Stimulated activated CD4-positive, alpha-beta T cell treated with anti-CD3 and anti-CD28 coated beads, Interleukin-4, amount 100 ng/mL, for 1 hour (primary cell): Measurements from ENCODE around the gene P4HA1.
"Not testable (repeated sequence)": the region's sequence is repeated elsewhere in the genome, so short reads cannot be mapped to it uniquely, and the experiment has no call there.

Experiments used
- DNase-seq: peaks from one replicate; pipeline ENCODE4 v3.0.0-alpha.2; 2020

The P4HA1 gene

GRCh38 chr10:73096449-73097304 is at the start of gene P4HA1:
Gene P4HA1 (minus strand): TSS chr10:73096866. CDS start chr10:73074883, 21,983 bp downstream.
- DNase-seq: peak; percentile 98

DNA sequence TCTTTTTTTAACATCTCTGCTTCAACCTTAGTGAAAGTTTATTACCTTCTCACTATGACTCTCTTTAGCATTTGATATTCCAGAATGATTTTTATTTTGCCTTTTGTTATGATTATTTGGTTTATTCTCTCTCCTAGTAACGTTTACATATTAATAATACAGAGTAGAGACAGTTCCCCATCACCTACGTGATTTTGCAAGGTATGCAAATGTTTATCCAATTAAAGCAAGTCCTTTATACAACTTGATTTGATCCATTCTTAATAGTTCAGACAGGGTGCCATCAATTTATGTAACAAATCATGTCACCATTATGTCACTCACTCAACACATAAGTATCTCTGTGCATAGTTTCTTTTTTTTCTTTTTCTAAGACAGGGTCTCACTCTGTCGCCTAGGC is 44.9 kb upstream of the P4HA1 start:
- no peak for DNase-seq

DNA sequence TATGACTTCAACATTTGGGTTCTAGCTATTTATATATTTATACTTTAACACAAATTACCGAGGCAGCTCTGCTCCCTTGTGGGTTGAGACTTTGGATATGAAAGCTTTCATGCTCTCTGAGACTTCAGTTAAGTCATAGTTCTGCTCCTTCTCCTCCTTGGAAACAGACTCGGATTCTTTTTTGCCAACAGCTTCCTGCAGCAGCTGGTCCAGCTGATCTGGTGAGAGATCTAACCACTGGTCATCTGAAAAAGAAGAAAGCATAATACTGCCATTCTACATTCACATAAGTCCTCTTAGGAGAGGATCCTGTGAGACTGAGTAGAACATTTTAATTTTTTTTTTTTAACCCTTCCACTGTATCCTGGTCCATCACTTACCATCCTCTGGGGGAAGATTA is 42.6 kb upstream of the P4HA1 start:
- DNase-seq: no peak

- no peak for DNase-seq
These were observed 40.0 kb upstream of the P4HA1 start for GRCh38 chr10:73136627-73137026.

- DNase-seq: no peak
These were observed 38.1 kb upstream of the P4HA1 start for GRCh38 chr10:73134727-73135126.

GRCh38 chr10:73131913-73132686 is 35.4 kb upstream of the P4HA1 start:
- no peak for DNase-seq

DNA sequence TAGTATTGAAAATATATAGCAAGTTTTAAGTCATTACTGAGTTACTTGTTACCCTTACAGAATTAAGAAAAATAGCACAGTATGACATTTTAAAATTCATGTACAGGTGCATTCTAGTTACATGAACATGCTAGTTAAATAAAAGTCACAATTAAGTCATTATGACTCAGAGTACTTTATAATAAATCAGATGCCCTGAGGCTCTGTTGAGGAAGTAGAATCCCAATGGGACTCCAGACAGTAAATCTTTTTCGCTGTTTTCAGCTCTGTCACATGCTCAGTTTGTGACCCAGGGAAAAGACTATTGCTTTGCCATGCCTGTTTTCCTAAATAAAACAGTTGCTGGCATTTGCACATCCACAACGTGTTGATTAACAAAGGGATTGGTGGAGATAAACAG is 34.6 kb upstream of the P4HA1 start:
- DNase-seq: no peak

DNA sequence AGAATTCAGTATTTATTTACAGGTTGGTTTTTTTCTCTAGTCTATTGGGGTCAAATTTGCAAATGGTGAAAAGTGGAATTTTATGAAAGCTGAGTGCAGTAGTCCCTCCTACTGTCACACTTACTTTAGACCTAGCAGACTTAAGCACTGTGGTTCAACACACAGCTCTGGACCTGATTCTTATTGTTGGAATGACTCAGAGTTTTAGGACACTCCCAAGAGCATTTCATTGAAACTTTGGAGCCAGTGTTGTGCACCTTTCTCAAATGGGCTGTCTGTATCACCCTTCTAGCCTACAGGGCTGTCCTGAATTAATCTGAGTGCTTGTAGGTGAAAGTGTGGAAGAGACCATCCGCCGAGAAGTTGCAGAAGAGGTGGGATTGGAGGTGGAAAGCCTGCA is 29.7 kb upstream of the P4HA1 start:
- no peak for DNase-seq

- DNase-seq: no peak
These were observed 23.3 kb upstream of the P4HA1 start for GRCh38 chr10:73119952-73120351.

- no peak for DNase-seq
These were observed 22.8 kb upstream of the P4HA1 start for GRCh38 chr10:73119457-73119856.

DNA sequence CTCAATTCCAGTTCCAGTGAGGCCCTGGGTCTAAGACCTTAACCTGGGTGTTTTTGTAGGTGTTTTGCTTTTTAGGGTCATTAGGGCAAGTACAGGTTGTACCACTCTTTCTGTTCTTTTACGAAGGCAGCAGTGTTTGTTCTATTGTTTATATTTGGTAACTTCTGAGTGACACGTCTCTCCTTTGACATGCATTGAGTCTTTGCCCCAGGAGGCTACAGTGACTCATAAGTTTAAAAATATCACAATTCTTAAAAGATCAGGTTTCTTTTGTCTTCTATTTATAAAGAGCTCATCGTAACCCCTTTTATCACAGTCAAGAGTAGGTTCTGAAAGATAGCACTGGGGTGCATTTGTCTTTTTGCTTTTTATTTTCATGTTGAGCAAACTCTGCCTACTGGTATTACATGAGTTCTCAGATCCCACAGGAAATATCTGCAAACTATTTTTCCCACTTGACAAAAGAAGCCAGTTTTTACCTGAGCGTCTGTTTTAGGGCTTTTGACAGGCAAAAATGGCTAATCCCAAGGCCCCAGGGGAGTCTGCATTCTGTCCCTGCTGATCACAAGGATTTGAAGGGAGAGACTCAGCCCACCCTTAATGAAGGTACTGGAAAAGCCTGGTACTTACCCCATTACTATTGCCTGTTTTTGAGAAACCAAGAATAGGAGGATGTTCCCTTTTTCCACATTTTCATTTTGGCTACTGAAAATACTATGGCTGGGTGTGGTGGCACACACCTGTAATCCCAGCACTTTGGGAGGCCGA is 21.5 kb upstream of the P4HA1 start:
- DNase-seq: no peak

DNA sequence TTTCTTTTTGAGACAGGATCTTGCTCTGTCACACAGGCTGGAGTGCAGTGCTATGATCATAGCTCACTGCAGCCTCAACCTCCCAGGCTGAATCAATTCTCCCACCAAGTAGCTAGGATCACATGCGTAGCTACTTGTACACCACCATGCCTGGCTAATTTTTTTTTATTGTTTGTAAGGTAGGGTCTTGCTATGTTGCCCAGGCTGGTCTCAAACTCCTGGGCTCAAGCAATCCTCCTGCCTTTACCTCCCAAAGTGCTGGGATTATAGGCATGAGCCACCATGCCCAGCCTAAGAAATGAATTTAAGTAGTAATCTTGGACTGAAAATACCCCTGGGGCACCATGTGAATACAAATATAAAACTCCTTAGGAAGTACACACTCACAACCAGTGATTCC is 19.4 kb upstream of the P4HA1 start:
- no peak for DNase-seq

DNA sequence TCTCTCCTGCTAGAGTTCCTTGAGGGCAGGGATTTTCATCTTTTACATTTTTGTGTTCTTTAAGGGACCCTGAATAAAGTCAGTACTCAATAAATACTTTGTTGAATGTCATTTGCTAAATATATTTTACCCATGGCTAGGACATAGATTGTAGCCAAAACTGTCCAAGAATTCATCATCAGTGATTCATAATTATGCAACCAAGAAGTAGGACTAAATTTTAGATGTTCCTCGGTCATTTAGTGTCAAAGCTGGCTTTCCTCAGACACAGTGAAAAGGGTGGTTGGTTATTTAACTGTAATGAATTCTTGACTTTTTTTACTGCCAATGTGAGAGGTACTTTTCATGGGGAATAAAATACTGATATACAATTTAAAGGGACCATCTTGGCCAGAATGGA is 16.9 kb upstream of the P4HA1 start:
- DNase-seq: no peak

GRCh38 chr10:73112032-73112431 is 15.4 kb upstream of the P4HA1 start:
- DNase-seq: not testable (repeated sequence)

DNA sequence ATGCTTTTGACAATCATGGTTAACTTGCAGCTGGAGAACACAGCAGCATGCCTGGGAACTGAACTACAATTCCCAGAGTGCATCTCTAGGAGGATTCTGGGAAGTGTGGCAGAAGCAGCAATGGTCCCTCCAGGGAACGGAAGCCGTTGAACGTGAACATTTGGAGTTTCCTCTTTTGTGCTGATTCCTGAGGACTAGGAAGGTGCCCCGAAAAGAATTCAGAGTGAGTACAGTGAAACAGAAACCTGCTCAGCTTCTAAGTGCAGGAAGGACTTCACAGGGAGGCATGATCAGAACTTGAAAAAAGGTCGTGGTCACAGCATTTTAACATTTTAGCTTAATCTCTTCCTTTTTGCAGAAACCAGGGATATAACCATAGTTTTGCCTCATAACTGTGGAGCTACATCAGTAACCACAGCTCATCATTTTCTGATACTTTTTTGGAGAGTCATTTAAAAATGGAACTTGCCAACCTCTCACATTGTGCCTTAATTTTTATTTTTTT is 13.7 kb upstream of the P4HA1 start, which contains the start of gene NUDT13:
TSS of gene NUDT13 (plus strand) at position 111 of the 505 bp plus-strand sequence. CDS start 3,911 bp downstream, outside the sequence.
- peak; percentile 26 for DNase-seq

- not testable (repeated sequence) for DNase-seq
These were observed 12.6 kb upstream of the P4HA1 start for GRCh38 chr10:73109248-73109652.

- DNase-seq: no peak
These were observed 9.6 kb upstream of the P4HA1 start for GRCh38 chr10:73106301-73106700.

GRCh38 chr10:73099141-73099540 is 2.5 kb upstream of the P4HA1 start:
- DNase-seq: no peak

- DNase-seq: no peak
These were observed 622 bp upstream of the P4HA1 start for GRCh38 chr10:73097305-73097670.

- DNase-seq: peak; percentile 72
These were observed 621 bp downstream of the P4HA1 start for GRCh38 chr10:73096041-73096448.

GRCh38 chr10:73095481-73096021 is 1.1 kb downstream of the P4HA1 start:
- peak; percentile 9 for DNase-seq

DNA sequence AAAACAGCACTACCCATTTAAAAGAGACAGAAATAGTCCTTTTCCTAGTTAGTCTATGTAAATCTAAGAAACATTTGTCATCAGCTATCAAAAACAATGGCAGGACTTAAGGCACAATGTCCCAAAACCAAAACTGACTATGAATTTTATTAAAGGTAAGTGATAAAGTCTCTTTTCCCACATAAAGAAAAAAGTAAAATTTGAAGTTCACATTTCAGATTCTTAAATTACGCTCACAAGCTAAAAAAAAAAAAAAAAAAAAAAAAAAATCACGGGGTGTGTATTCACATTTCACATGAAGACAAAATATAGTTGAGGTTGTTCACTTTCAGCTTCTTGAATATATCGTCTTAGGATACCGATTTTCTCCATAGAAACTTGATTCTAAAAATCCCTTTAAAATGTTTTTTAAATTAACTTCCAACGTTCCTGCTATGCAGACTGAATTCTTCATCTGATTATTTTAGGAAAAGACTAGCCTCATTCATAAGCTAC is 1.6 kb downstream of the P4HA1 start:
- DNase-seq: no peak
